ENCODE data around the gene OR2V1.
"Not testable (repeated sequence)": the region's sequence is repeated elsewhere in the genome, so short reads cannot be mapped to it uniquely, and the experiment has no call there.

The OR2V1 gene, protein sequence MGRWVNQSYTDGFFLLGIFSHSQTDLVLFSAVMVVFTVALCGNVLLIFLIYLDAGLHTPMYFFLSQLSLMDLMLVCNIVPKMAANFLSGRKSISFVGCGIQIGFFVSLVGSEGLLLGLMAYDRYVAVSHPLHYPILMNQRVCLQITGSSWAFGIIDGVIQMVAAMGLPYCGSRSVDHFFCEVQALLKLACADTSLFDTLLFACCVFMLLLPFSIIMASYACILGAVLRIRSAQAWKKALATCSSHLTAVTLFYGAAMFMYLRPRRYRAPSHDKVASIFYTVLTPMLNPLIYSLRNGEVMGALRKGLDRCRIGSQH

DNA sequence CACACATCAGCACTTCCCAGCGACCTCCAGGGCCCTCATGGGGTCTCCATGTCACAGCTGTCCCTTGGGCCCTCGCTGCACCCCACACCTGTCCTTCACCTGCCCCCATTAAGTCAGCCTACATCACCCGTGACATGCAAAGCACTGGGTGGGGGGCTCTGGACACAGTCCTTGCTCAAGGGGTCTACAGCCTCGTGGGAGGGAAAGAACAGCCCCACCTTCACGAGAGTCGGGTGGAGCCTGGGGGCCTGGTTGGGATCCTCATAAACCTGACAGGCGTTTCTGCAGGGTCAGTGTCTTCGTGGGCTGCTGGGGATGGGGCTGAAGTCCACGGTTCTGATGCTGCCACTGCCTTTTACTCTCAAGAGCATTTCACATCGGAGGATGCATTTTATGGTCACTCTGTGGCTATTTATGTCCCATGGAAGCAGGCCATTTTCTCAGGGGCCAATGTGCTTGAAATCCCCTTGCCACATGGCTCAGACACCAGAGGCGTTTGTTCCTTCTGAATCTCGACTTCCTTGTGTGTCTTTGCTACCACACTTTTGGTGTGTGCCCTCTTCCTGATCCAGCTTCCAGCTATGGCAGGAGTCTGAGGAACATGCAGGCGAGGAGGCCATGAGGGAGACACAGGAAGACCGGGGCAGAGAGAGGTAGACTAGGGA is at the start of gene OR2V1:
TSS of gene OR2V1 (minus strand) at position 338 of the 665 bp plus-strand sequence. CDS start 5,865 bp downstream, outside the sequence.
- no peaks in the 10 kb centered on the region for H3K36me3 Mint-ChIP-seq
- H3K9me3 Mint-ChIP-seq: no peaks in the 10 kb centered on the region
- H3K4me3 Mint-ChIP-seq: no peak within 1 kb of the TSS
- no peak for ATAC-seq (replicated peaks)
- H3K27me3 Mint-ChIP-seq: peaks cover 53 to 72% of the 10 kb centered on the region in 2 donors
- no peak within 1 kb of the TSS for H3K27ac Mint-ChIP-seq
- H3K4me1 Mint-ChIP-seq: peaks cover 0 to 6% of the 10 kb centered on the region in 2 donors
- DNase-seq: no peak

DNA sequence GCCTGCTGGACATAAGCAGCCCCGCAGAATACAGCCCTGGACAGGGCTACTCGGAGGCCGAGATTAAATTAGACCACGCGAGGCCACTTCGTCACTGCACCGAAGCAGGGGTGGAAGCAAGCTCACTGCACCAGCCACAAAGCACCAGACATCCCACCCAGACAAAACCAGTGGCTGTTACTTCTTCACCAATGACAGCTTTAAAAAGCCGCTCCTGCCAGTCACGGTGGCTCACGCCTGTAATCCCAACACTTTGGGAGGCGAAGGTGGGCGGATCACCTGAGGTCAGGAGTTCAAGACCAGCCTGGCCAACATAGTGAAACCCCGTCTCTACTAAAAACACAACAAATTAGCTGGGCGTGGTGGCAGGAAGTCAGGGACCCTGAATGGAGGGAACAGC is 46.6 kb upstream of the OR2V1 start:
- H3K27ac Mint-ChIP-seq; ATAC-seq (replicated peaks); H3K36me3 Mint-ChIP-seq; H3K4me3 Mint-ChIP-seq; DNase-seq; H3K9me3 Mint-ChIP-seq: not testable (repeated sequence)
- Mint-ChIP-seq H3K27me3 (peaks cover 10 to 14% of the 10 kb centered on the region in 2 donors), H3K4me1 (peaks cover 20 to 29% of the 10 kb centered on the region in 2 donors)

DNA sequence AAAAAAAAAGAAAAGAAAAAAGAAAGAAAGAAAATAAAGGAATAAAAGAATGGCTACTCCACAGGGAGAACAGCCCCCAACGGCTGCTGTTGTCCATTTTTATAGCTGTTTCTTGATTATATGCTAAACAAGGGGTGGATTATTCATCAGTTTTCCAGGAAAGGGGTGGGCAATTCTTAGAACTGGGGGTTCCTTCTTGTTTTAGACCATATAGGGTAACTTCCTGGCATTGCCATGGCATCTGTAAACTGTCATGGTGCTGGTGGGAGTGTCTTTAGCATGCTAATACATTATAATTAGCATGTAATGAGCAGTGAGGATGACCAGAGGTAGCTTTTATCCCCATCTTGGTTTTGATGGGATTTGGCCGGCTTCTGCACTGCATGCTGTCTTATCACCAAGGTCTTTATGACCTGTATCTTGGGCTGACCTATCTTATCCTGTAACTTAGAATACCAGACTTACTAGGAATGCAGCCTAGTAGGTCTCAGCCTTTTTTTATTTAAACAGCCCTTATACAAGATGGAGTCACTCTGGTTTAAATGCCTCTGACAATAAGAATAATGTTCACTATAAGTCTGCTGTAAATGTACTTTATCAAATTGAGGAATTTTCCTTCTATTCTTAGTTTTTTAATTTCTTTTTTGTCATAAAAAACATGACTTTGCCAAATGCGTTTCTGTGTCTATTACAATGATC is 45.4 kb upstream of the OR2V1 start:
- Mint-ChIP-seq H3K4me1 (peaks cover 13 to 21% of the 10 kb centered on the region in 2 donors), H3K27ac (no peak overlapping the region), H3K36me3 (peaks cover 1 to 8% of the 10 kb centered on the region in 2 donors), H3K27me3 (peaks cover 10 to 14% of the 10 kb centered on the region in 2 donors), H3K9me3 (no peaks in the 10 kb centered on the region), H3K4me3 (no peak overlapping the region)
- no peak for ATAC-seq (replicated peaks)
- no peak for DNase-seq

DNA sequence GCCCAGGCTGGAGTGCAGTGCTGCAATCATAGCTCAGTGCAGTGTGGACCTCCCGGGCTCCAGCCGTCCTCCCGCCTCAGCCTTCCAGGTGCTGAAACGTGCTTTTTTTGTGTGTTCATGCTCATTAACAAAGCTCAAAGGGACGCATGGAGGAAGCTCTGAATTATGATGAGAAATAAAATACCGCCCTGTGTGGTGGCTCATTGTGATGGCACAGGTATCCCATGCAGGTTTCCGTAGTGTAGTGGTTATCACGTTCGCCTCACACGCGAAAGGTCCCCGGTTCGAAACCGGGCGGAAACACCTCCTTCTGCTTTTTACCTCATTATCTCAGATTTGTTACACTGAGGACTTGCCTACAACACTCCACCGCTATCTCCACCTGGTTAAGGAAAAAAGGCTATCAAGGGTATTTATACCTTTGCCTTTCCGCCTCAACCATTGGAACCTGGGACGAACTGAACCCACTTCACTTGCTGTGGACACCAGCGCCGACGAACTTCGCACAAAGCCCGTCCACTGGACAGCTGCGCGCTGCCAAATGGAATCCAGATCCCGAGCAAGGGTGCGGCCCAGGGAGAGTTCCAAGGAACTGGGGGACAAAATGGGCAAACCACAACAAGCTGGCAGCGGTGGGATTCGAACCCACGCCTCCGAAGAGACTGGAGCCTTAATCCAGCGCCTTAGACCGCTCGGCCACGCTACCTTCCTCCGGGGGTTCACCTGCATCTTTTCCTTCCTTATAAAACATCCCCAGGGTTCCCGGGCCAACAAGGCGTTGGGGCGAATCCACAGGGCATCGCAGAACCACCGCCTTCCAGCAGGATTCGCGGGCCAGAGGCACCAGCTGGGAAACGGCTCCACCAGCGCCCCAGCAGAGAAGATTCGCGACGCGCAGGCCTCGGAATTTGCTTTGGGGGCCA is 42.7 kb upstream of the OR2V1 start:
- Mint-ChIP-seq H3K36me3 (peaks cover 8 to 10% of the 10 kb centered on the region in 2 donors), H3K27me3 (peaks cover 31 to 37% of the 10 kb centered on the region in 2 donors), H3K9me3 (peaks cover 0 to 5% of the 10 kb centered on the region in 2 donors), H3K4me3 (peak overlapping the region; percentile 82 to 88), H3K27ac (peak overlapping the region; percentile 96), H3K4me1 (peaks cover 19 to 33% of the 10 kb centered on the region in 2 donors)
- peak; percentile 61 for DNase-seq
- peak; percentile 81 to 89 for ATAC-seq (replicated peaks)

DNA sequence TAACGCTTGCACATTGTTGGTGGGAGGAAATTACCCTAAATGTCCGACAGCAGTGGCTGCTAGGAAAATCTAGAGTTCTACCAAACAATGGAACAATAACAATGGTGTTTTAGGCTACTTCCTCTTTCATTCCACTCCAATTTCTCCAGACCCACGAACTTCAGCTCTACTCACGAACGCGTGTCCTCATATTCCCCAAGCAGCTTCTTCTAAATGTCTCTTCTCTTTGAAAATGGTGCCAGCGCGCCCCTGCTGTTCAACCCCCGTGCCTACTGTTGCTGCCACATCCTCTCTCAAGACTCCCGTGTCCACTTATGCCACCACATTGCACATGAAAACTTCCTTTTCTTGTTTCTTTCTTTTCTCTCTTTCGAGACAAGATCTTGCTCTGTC is 42.1 kb upstream of the OR2V1 start:
- ATAC-seq (replicated peaks): peak; percentile 57 to 64
- Mint-ChIP-seq H3K27ac (peak overlapping the region; percentile 96), H3K27me3 (peaks cover 33 to 44% of the 10 kb centered on the region in 2 donors), H3K9me3 (peaks cover 0 to 5% of the 10 kb centered on the region in 2 donors), H3K36me3 (peaks cover 8 to 10% of the 10 kb centered on the region in 2 donors), H3K4me3 (peak overlapping the region; percentile 82 to 88), H3K4me1 (peaks cover 20 to 38% of the 10 kb centered on the region in 2 donors)
- DNase-seq: no peak

DNA sequence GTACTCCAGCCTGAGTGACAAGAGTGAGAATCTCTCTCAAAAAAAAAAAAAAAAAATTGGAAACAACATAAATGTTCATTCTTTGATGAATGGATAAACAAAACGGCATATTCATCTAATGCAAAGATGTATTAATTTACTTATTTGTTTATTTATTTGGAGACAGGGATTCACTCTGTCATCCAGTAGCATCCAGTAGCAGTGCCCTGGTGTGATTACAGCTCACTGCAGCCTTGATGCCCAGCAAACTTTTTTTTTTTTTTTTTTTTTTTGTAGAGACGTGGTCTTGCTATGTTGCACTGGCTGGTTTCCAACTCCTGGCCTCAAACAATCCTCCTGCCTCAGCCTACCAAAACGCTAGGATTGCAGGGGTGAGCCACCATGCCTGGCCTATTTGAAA is 40.8 kb upstream of the OR2V1 start:
- Mint-ChIP-seq H3K27me3 (peaks cover 44 to 51% of the 10 kb centered on the region in 2 donors), H3K4me1 (peaks cover 23 to 45% of the 10 kb centered on the region in 2 donors)

DNA sequence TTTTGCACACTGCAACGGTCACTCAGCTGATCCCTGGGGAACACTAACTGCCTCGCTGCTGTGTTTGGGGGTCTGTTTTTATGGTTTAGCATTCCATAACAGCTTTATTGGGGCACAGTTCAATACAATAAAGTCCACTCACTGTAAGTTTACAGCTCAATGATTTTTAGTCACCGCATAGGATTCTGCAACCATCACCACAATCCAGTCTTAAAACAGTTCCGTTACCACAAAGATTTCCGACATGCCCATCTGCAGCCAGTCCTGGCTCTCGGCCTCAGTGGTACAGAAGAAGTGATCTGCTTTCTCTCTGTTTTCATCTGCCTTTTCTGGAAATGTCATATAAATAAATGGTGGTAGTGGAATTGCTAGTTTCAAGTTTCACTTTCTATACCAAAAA is 40.0 kb upstream of the OR2V1 start:
- Mint-ChIP-seq H3K27me3 (peaks cover 52 to 58% of the 10 kb centered on the region in 2 donors), H3K36me3 (peaks cover 8 to 10% of the 10 kb centered on the region in 2 donors), H3K4me1 (peaks cover 27 to 49% of the 10 kb centered on the region in 2 donors), H3K9me3 (peaks cover 3 to 6% of the 10 kb centered on the region in 2 donors), H3K4me3 (no peak overlapping the region), H3K27ac (peak overlapping the region; percentile 93)
- no peak for DNase-seq
- no peak for ATAC-seq (replicated peaks)

More for the DNA sequence above, 40.8 kb upstream of the OR2V1 start:
- peaks cover 3 to 6% of the 10 kb centered on the region in 2 donors for H3K9me3 Mint-ChIP-seq
- DNase-seq (no peak), ATAC-seq (replicated peaks) (no peak)
- H3K36me3 Mint-ChIP-seq: peaks cover 8 to 10% of the 10 kb centered on the region in 2 donors
- no peak overlapping the region for H3K27ac Mint-ChIP-seq
- no peak overlapping the region for H3K4me3 Mint-ChIP-seq

DNA sequence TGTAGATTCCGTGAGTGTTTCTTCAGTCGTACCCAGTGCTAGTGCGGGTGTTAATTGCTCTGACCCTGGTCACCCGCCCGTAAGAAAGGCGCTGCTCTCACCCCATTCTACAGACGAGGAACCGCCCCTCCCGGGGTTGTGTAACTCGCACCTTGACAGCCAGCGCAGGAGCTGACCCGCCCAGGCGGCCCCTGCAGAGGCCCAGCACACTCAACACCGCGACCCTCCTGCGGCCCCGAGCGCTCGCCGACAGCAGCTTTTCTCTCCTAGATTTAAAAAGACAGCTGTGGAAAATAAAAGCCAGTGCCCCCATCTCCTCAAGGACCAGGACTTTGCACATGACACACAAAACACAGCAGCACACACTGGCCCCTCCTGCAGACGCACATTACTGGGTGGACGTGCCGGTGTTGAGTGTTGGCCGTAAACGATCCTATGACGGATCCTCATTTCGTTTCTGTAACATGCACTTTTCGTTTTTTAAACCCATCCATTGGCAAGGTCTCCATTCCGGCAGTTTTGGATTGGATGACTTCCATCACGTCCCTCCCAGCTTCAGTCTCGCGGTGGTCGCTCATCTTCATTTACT is 39.4 kb upstream of the OR2V1 start:
- peak overlapping the region; percentile 93 for H3K27ac Mint-ChIP-seq

DNA sequence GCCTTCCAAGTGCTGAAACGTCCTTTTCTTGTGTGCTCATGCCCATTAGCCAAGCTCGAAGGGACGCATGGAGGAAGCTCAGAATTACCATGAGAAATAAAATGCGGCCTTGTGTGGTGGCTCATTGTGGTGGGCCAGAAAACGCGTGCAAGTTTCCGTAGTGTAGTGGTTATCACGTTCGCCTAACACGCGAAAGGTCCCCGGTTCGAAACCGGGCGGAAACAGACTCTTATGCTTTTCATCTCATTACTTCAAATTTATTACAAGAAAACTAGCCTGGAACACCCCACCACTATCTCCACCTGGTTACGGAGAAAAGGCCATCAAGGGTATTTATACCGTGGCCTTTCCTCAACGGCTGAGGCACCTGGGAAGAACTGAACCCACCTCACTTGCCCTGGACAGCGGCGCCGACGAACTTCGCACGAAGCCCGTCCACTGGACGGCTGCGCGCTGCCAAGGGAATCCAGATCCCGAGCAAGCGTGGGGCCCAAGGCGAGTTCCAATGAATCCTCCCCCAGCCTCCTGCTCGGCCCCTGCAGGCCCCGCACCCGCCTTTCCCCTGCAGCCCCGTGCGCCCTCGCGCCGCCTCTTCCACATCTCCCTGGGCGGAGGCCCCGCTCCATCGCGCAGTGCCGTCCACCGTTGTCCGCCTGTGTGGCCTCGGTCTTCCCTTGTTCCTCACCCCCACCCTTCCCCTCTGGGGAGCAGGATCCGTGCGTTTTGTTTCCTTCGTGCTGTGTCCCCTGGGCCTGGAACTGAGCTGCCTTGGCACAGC is 38.7 kb upstream of the OR2V1 start:
- peak; percentile 29 to 33 for ATAC-seq (replicated peaks)
- Mint-ChIP-seq H3K4me3 (peak overlapping the region; percentile 73), H3K36me3 (peaks cover 8 to 10% of the 10 kb centered on the region in 2 donors), H3K27ac (peak overlapping the region; percentile 93), H3K4me1 (peaks cover 29 to 49% of the 10 kb centered on the region in 2 donors), H3K27me3 (peaks cover 61 to 62% of the 10 kb centered on the region in 2 donors)
- H3K9me3 Mint-ChIP-seq: not testable (repeated sequence)
- DNase-seq: peak; percentile 54

More for the DNA sequence above, 39.4 kb upstream of the OR2V1 start:
- ATAC-seq (replicated peaks) (no peak), DNase-seq (no peak)
- peaks cover 8 to 10% of the 10 kb centered on the region in 2 donors for H3K36me3 Mint-ChIP-seq
- H3K4me3 Mint-ChIP-seq: peak overlapping the region; percentile 73
- peaks cover 3 to 6% of the 10 kb centered on the region in 2 donors for H3K9me3 Mint-ChIP-seq
- H3K27me3 Mint-ChIP-seq: peaks cover 58 to 59% of the 10 kb centered on the region in 2 donors
- peaks cover 29 to 49% of the 10 kb centered on the region in 2 donors for H3K4me1 Mint-ChIP-seq

DNA sequence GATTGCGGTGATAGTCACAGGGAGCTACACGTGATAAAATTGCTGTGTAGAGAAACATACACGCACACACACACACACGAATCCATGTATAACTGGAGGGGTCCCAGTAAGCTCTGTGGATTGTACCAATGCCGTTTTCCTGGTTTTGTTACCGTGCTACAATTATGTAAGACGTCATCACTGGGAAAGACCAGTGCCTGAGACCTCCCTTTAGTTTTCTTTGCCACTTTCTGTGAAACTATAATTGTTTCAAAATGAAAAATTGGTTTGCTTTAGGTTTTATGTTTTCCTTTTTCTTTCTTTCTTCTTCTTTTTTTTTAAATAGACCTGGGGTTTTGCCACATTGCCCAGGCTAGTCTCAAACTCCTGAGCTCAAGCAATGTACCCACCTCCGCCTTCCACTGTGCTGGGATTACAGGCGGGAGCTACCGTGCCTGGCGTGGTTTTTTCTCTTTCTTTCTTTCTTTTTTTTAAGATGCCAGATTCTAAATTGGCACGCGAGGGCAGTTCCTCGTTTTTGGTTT is 37.7 kb upstream of the OR2V1 start:
- Mint-ChIP-seq H3K36me3 (peaks cover 10% of the 10 kb centered on the region in 2 donors), H3K4me3 (peak overlapping the region; percentile 30 to 31), H3K9me3 (peaks cover 8 to 9% of the 10 kb centered on the region in 2 donors), H3K4me1 (peaks cover 30 to 52% of the 10 kb centered on the region in 2 donors), H3K27me3 (peaks cover 64 to 68% of the 10 kb centered on the region in 2 donors), H3K27ac (peak overlapping the region; percentile 77)
- ATAC-seq (replicated peaks): no peak
- DNase-seq: no peak

DNA sequence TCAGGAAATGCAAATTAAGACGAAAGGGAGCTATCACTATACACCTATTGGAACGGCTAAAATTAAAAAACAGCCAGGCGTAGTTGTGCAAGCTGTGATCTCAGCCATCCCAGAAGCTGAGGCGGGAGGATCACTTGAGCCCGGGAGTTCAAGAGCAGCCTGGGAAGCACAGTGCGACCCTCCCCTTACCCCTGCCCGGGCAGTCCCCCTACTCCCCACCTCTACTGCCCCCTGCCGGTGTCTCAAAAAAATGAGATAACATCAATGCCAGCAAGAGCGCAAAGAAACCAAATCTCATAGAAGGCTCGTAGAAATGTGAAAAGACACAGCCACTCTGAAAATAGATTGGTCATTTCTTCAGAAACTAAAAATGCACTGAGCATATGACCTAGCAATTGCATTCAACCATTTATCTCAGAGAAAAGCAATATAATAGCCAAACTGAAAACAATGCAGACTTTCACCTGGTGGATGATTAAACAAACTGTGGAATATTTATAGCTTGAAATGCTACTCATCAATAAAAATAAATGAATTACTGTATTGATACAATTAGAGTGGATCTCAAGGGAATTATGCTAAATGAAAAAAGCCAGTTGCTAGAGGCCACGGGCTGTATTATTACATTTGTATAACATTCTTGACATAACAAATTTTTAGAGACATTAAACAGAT is 37.0 kb upstream of the OR2V1 start:
- Mint-ChIP-seq H3K27ac (no peak overlapping the region), H3K27me3 (peaks cover 60 to 75% of the 10 kb centered on the region in 2 donors), H3K36me3 (peaks cover 5 to 9% of the 10 kb centered on the region in 2 donors), H3K4me1 (peaks cover 26 to 51% of the 10 kb centered on the region in 2 donors), H3K4me3 (no peak overlapping the region), H3K9me3 (peaks cover 9 to 10% of the 10 kb centered on the region in 2 donors)
- ATAC-seq (replicated peaks) (no peak), DNase-seq (no peak)

Measured in stimulated activated naive B cell treated with anti-CD40 and anti-IgM and Interleukin-4, amounts not matched to agents 10 μg/mL and 1 μg/mL and 100 μg/mL, for 72 hours (primary cell).